Erythroblast (primary cell): ENCODE measurements around the gene RIT2.

ENCODE experiments used
- DNase-seq, 2 experiments: peaks; one replicate each; lab custom pipeline; 2025; lab: John Stamatoyannopoulos, UW
- GATA1 ChIP-seq: IDR thresholded peaks from 2 replicates; pipeline ENCODE4 v1.6.1; 2011; ENCODE audit warnings: low read depth, mild to moderate bottlenecking, control low read depth, low read length, moderate library complexity
- POLR2A ChIP-seq: IDR thresholded peaks from 2 replicates; pipeline ENCODE4 v1.6.1; 2011; ENCODE audit warnings: mild to moderate bottlenecking, low read length

Gene RIT2

GRCh38 chr18:43013486-43013885 is 102.0 kb downstream of the RIT2 start:
- no peak for DNase-seq
- no peak for TF ChIP-seq POLR2A
- TF ChIP-seq GATA1 = no peak

- TF ChIP-seq POLR2A (no peak), GATA1 (no peak)
- DNase-seq = no peak
Measured at GRCh38 chr18:43012951-43013350, 102.5 kb downstream of the RIT2 start.

GRCh38 chr18:43010611-43011010 is 104.9 kb downstream of the RIT2 start:
- TF ChIP-seq GATA1 (no peak), POLR2A (no peak)
- no peak for DNase-seq

- no peak for TF ChIP-seq POLR2A
- no peak for TF ChIP-seq GATA1
- DNase-seq = no peak
Measured at GRCh38 chr18:43009674-43010073, 105.8 kb downstream of the RIT2 start.

GRCh38 chr18:43007365-43007764 is 108.1 kb downstream of the RIT2 start:
- no peak for TF ChIP-seq POLR2A
- TF ChIP-seq GATA1 = no peak
- DNase-seq = no peak

- no peak for DNase-seq
- TF ChIP-seq POLR2A (no peak), GATA1 (no peak)
Measured at GRCh38 chr18:43004421-43004820, 111.1 kb downstream of the RIT2 start.

- TF ChIP-seq POLR2A (no peak), GATA1 (no peak)
Measured at GRCh38 chr18:43001821-43002220, 113.7 kb downstream of the RIT2 start.

GRCh38 chr18:42996824-42997223 is 118.7 kb downstream of the RIT2 start:
- no peak for DNase-seq
- TF ChIP-seq POLR2A (no peak), GATA1 (no peak)

More at GRCh38 chr18:43001821-43002220, 113.7 kb downstream of the RIT2 start:
- no peak for DNase-seq

GRCh38 chr18:42980426-42980825 is 135.1 kb downstream of the RIT2 start:
- DNase-seq = no peak
- no peak for TF ChIP-seq GATA1
- no peak for TF ChIP-seq POLR2A

GRCh38 chr18:42977982-42978637 is 137.4 kb downstream of the RIT2 start:
- DNase-seq = no peak
- TF ChIP-seq GATA1 = no peak
- TF ChIP-seq POLR2A = no peak

GRCh38 chr18:42976869-42977590 is 138.5 kb downstream of the RIT2 start:
- DNase-seq = no peak
- TF ChIP-seq POLR2A (no peak), GATA1 (no peak)

- no peak for DNase-seq
- TF ChIP-seq POLR2A = no peak
- TF ChIP-seq GATA1 = no peak
Measured at GRCh38 chr18:42969366-42969765, 146.1 kb downstream of the RIT2 start.

- no peak for TF ChIP-seq GATA1
- TF ChIP-seq POLR2A = no peak
- DNase-seq = no peak
Measured at GRCh38 chr18:42961298-42961697, 154.2 kb downstream of the RIT2 start.

- no peak for DNase-seq
Measured at GRCh38 chr18:42959528-42959927, 156.0 kb downstream of the RIT2 start.

More at GRCh38 chr18:42959528-42959927, 156.0 kb downstream of the RIT2 start:
- TF ChIP-seq POLR2A (no peak), GATA1 (no peak)
